GM12878 (cell line): Measurements from ENCODE around the gene SLC2A1.

Experiments used
- EZH2 ChIP-seq: IDR thresholded peaks from 2 replicates; pipeline ENCODE4 v1.6.1; 2012; ENCODE audit warnings: low read depth, mild to moderate bottlenecking, control low read depth, inconsistent platforms, low read length, borderline replicate concordance; ENCODE audit not compliant: control insufficient read depth
- IRF4 ChIP-seq: IDR thresholded peaks from 2 replicates; pipeline ENCODE4 v1.6.1; 2011; ENCODE audit warnings: low read depth, low read length

- no peak for TF ChIP-seq IRF4
- TF ChIP-seq EZH2, result no peak
Measured at GRCh38 chr1:42914092-42914627, 44.5 kb downstream of the SLC2A1 start.
